Stimulated activated CD4-positive, alpha-beta T cell treated with anti-CD3 and anti-CD28 coated beads, Interleukin-1b, Interleukin-23, amount 100 ng/mL, for 1 hour (primary cell): ENCODE data around the gene TEX14.
"Not testable (repeated sequence)": the region's sequence is repeated elsewhere in the genome, so short reads cannot be mapped to it uniquely, and the experiment has no call there.

ENCODE experiments used
- DNase-seq, 2 donors: peaks; one replicate each; pipeline ENCODE4 v3.0.0-alpha.2; 2020; ENCODE audit warnings: low read depth in 2 of 2

Gene TEX14

GRCh38 chr17:58691701-58692238 is at the start of gene TEX14:
Gene TEX14, minus strand, starts transcription at chr17:58692045. Its CDS starts 40,044 bp downstream, at chr17:58652001.
- DNase-seq, result no peak

- no peak for DNase-seq
These were observed 49.3 kb upstream of the TEX14 start for GRCh38 chr17:58741121-58741625.

GRCh38 chr17:58734811-58735210 is 43.0 kb upstream of the TEX14 start:
- no peak for DNase-seq

- DNase-seq, result no peak
These were observed 42.2 kb upstream of the TEX14 start for GRCh38 chr17:58734040-58734439.

- no peak for DNase-seq
These were observed 39.1 kb upstream of the TEX14 start for GRCh38 chr17:58730937-58731336.

GRCh38 chr17:58728798-58729197 is 37.0 kb upstream of the TEX14 start:
- no peak for DNase-seq

- DNase-seq, result no peak
These were observed 30.9 kb upstream of the TEX14 start for GRCh38 chr17:58722696-58723095.

GRCh38 chr17:58722274-58722673 is 30.4 kb upstream of the TEX14 start:
- no peak for DNase-seq

GRCh38 chr17:58710948-58711552 is 19.2 kb upstream of the TEX14 start:
- peak in 1 of 2 donors; percentile 13 for DNase-seq

- no peak for DNase-seq
These were observed 14.7 kb upstream of the TEX14 start for GRCh38 chr17:58706351-58707140.

- DNase-seq, result no peak
These were observed 12.1 kb upstream of the TEX14 start for GRCh38 chr17:58703916-58704286.

- DNase-seq, result no peak
These were observed 11.5 kb upstream of the TEX14 start for GRCh38 chr17:58703137-58703915.

- DNase-seq, result no peak
These were observed 10.9 kb upstream of the TEX14 start for GRCh38 chr17:58702708-58703107.

GRCh38 chr17:58702045-58702476 is 10.2 kb upstream of the TEX14 start:
- DNase-seq, result no peak

GRCh38 chr17:58699771-58700170 is 7.9 kb upstream of the TEX14 start:
- DNase-seq, result no peak

- no peak for DNase-seq
These were observed 3.0 kb upstream of the TEX14 start for GRCh38 chr17:58694826-58695225.

- no peak for DNase-seq
These were observed 2.5 kb upstream of the TEX14 start for GRCh38 chr17:58694302-58694701.

GRCh38 chr17:58693751-58694150 is 1.9 kb upstream of the TEX14 start:
- DNase-seq, result no peak

- no peak for DNase-seq
These were observed 1.4 kb upstream of the TEX14 start for GRCh38 chr17:58693208-58693607.

GRCh38 chr17:58692239-58693055 is 602 bp upstream of the TEX14 start, which contains the start of gene RAD51C:
Gene RAD51C, plus strand, starts transcription at chr17:58692602. Its CDS starts 42 bp downstream, at chr17:58692644.
- peak; percentile 54 to 69 for DNase-seq

GRCh38 chr17:58690033-58690432 is 1.8 kb downstream of the TEX14 start:
- DNase-seq, result not testable (repeated sequence)
